RWPE1 (cell line): Measurements from ENCODE around the gene SLC28A3.

ENCODE experiments used
- CTCF ChIA-PET: fragments of 350-600 bp; sonication (Branson Sonifier 250); formaldehyde crosslinking; extraction: SDS; loops from one replicate; lab custom pipeline; 2021; lab: Yijun Ruan, JAX
- POLR2A ChIA-PET: fragments of 400-600 bp; formaldehyde crosslinking; extraction: SDS; loops from one replicate; lab custom pipeline; 2020; ENCODE audit warnings: antibody characterized with exemption; ENCODE audit not compliant: low non-redundant PET; lab: Yijun Ruan, JAX
- DNase-seq: peaks from one replicate; pipeline ENCODE4 v3.0.0; 2012; ENCODE audit warnings: low spot score
- H3K27ac ChIP-seq: fragments of 450-650 bp; 2 replicates; pipeline ENCODE4 v1.5.1; 2017
- TF ChIP-seq, protein P1 (sequence below): fragments of 450-650 bp; conservative IDR thresholded peaks from 2 replicates; pipeline ENCODE4 v1.5.1; 2017; ENCODE audit warnings: low read depth, mild to moderate bottlenecking

SLC28A3 gene

DNA sequence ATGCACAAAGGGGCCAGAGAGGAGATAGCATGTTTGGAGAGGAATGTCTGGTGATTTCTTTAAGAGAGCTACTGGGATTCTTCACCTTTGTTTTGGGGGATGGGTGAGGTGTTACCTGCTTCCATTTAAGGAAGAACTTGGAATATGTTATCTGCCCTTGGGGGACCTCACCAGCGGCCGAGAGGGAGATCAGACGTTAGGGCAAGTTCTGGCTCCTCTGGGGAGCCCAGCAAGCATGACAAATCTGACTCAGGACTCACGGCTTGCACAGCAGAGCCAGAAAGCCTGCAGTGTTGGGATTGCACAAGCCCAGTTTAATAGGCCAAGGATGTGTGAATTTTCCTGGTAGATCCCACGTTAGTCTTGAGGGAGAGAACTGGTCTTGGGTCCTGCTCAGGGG lies 40.3 kb downstream of the SLC28A3 start:
- peak; percentile 78 for DNase-seq
- TF ChIP-seq, protein P1, sequence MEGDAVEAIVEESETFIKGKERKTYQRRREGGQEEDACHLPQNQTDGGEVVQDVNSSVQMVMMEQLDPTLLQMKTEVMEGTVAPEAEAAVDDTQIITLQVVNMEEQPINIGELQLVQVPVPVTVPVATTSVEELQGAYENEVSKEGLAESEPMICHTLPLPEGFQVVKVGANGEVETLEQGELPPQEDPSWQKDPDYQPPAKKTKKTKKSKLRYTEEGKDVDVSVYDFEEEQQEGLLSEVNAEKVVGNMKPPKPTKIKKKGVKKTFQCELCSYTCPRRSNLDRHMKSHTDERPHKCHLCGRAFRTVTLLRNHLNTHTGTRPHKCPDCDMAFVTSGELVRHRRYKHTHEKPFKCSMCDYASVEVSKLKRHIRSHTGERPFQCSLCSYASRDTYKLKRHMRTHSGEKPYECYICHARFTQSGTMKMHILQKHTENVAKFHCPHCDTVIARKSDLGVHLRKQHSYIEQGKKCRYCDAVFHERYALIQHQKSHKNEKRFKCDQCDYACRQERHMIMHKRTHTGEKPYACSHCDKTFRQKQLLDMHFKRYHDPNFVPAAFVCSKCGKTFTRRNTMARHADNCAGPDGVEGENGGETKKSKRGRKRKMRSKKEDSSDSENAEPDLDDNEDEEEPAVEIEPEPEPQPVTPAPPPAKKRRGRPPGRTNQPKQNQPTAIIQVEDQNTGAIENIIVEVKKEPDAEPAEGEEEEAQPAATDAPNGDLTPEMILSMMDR: no peak
- POLR2A ChIA-PET: interaction anchor here (1.1 kb wide), 1 partner anchor 379 kb away, joined by 3 read pairs; the partner anchor contains the start of gene KIF27
- CTCF ChIA-PET: interaction anchor here (0.7 to 1.2 kb wide), 2 partner anchors 24 to 39 kb away, joined by 3 to 5 read pairs; no protein-coding TSS in a partner anchor
- H3K27ac ChIP-seq: peak overlapping the region; percentile 57

DNA sequence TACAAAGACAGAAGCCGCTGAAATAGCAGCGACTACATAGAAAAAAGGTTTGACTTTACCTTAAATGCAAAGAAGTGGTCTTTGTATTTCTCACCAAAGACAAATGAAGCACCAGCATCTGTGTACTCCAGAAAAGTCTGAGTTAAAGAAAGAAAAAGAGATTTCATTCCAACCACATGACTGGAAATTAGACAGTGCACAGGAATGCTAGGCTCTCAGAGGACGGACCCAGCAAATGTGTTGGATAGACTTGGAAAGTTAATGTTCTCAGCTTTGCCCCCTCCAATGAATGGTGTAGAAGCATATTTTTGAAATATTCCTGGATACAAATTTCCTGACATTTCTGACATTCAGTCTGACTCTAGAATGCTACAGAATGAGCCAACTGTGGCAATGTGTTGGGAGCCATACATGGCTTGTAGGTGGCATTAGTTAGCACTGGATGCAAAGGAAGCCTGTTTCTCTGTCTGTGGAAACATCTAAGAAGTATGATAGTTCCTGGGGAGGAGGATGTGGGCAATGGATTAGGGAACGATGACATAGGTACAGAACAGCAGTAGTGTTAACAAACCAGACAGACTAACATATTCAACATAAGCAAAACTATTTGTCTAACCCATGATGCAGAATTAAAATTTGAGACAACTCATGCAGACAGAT lies 43.3 kb downstream of the SLC28A3 start:
- CTCF ChIA-PET: no interaction called here

DNA sequence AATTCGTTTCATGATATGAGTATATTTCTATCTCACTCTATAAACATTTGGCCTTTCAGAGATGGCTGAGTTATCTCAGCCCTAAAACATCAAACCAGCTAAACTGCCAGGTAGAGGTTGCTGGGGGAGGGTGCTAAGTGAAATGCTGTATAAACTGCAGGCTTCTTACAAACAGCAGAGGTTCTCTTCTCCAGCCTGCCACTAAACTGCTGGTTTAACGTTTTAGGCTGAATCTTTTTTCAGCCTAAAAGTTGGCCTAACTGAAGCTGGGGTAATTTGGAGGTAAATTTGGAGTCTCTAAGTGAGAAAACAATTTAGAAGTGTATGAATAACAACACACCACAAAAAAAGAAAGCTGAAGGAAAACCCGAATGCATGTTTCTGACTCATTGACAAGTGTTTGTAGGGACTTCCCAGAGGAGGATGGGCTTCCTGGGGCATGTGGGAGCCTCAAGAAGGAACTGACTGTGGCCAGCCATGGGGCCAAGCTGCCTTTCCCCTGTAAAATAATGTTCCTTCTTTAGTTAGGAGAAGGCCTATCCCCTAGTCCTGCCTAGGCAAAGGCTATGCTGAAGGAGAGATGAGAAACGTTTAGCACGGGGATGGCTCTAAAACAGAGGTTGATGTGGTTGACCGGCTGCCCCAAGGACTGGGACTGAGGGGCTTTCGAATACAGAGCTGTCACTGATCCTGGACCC lies 44.3 kb downstream of the SLC28A3 start:
- no peak for DNase-seq
- CTCF ChIA-PET: interaction anchor here (1.2 kb wide), 1 partner anchor 10 kb away, joined by 8 read pairs; no protein-coding TSS in a partner anchor
- H3K27ac ChIP-seq: no peak overlapping the region

More for the DNA sequence above, 43.3 kb downstream of the SLC28A3 start:
- TF ChIP-seq, protein P1: no peak
- POLR2A ChIA-PET: no interaction called here
- no peak overlapping the region for H3K27ac ChIP-seq
- no peak for DNase-seq

DNA sequence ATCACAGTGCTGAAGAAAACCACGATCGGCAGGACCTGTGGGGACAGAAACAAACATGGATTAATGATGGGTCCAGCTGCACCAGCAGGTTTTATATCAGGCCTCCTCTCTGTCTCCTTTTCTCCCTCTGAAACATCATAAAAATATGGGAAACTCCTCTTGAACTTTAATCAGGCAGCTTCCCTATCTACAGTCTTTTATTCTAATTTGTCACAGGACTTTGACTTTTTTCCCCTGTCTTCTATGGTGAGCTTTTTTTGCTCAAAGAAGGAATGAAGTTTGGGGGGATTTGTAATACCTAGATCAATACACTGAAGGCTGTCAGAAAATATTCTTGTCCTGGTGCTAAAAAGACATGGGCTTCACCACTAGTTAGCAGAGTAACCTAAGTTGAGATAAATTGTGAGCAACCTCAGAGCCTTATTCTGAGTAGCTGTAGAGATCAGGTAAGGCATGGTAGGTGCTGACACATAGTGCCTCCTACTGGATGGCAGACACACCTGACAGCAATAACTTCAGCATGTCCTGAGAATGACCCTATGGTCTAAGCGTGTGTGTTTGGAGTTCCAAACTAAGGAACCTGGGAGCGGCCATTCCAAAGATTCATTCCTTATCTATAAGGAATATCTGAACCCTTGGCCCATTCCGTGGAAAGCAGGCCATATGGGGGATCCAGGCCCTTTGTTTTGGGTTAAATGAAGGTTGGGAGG lies 46.2 kb downstream of the SLC28A3 start:
- TF ChIP-seq, protein P1: no peak
- CTCF ChIA-PET: interaction anchor here (0.6 kb wide), 1 partner anchor 312 kb away, joined by 3 read pairs; no protein-coding TSS in a partner anchor
- no peak for DNase-seq
- no peak overlapping the region for H3K27ac ChIP-seq
- POLR2A ChIA-PET: no interaction called here

More for the DNA sequence above, 44.3 kb downstream of the SLC28A3 start:
- POLR2A ChIA-PET: no interaction called here
- TF ChIP-seq, protein P1: no peak

DNA sequence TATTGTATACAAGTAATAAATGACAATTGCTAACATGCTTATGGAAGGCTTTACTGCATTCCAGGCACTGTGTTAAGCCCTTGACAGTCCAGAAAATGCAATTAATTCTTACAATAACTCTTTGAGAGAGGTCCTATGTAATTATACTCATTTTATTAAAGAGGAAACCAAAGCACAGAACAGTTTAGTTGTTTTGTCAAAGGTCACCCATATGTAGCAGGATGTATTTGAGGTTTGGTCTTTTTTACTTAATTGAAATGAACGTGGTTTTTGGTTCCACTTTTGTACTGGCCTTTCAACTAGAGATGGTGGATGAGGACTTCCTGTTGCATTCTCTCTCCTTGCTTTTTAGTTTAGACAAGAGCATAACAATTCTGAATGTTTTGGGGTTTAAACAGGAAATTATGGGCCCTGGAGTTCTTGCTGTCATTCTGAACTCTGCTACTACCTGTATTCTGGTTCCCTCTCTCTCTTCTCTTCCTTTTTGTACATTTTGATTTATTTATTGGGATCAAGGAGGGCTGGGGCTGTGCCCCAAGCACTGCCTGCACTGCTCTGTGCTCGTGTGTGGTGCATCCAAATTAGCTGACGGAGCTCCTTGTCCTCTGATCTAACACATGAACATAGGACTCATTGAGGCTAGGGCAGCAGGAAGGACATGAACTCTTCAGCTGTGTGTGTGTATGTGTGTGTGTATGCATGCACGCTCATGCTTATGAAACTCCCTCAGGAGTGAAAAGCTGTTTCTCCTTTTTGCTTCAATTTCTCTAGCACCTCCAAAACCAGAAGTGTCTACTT lies 47.4 kb downstream of the SLC28A3 start:
- POLR2A ChIA-PET: no interaction called here
- TF ChIP-seq, protein P1: no peak
- no peak overlapping the region for H3K27ac ChIP-seq
- DNase-seq: no peak
- CTCF ChIA-PET: interaction anchor here (0.6 kb wide), 1 partner anchor 85 kb away, joined by 3 read pairs; no protein-coding TSS in a partner anchor
